AG10803 (cell line): ENCODE data around the gene GALNT15.

ENCODE experiments used
- DNase-seq: peaks from one replicate; pipeline ENCODE4 v3.0.0; 2010; ENCODE audit warnings: low read depth
- H3K4me3 ChIP-seq: 2 replicates; pipeline ENCODE4 v1.5.1; 2011; ENCODE audit warnings: mild to moderate bottlenecking, low read length, control low read depth
- TF ChIP-seq, protein P1 (sequence below): conservative IDR thresholded peaks from 2 replicates; pipeline ENCODE4 v1.5.1; 2011; ENCODE audit warnings: mild to moderate bottlenecking, low read length, control low read depth, inconsistent platforms

The GALNT15 gene

GRCh38 chr3:16179261-16179660 lies 4.8 kb downstream of the GALNT15 start:
- no peak for DNase-seq
- H3K4me3 ChIP-seq = no peak overlapping the region
- TF ChIP-seq, protein P1, sequence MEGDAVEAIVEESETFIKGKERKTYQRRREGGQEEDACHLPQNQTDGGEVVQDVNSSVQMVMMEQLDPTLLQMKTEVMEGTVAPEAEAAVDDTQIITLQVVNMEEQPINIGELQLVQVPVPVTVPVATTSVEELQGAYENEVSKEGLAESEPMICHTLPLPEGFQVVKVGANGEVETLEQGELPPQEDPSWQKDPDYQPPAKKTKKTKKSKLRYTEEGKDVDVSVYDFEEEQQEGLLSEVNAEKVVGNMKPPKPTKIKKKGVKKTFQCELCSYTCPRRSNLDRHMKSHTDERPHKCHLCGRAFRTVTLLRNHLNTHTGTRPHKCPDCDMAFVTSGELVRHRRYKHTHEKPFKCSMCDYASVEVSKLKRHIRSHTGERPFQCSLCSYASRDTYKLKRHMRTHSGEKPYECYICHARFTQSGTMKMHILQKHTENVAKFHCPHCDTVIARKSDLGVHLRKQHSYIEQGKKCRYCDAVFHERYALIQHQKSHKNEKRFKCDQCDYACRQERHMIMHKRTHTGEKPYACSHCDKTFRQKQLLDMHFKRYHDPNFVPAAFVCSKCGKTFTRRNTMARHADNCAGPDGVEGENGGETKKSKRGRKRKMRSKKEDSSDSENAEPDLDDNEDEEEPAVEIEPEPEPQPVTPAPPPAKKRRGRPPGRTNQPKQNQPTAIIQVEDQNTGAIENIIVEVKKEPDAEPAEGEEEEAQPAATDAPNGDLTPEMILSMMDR = no peak

DNA sequence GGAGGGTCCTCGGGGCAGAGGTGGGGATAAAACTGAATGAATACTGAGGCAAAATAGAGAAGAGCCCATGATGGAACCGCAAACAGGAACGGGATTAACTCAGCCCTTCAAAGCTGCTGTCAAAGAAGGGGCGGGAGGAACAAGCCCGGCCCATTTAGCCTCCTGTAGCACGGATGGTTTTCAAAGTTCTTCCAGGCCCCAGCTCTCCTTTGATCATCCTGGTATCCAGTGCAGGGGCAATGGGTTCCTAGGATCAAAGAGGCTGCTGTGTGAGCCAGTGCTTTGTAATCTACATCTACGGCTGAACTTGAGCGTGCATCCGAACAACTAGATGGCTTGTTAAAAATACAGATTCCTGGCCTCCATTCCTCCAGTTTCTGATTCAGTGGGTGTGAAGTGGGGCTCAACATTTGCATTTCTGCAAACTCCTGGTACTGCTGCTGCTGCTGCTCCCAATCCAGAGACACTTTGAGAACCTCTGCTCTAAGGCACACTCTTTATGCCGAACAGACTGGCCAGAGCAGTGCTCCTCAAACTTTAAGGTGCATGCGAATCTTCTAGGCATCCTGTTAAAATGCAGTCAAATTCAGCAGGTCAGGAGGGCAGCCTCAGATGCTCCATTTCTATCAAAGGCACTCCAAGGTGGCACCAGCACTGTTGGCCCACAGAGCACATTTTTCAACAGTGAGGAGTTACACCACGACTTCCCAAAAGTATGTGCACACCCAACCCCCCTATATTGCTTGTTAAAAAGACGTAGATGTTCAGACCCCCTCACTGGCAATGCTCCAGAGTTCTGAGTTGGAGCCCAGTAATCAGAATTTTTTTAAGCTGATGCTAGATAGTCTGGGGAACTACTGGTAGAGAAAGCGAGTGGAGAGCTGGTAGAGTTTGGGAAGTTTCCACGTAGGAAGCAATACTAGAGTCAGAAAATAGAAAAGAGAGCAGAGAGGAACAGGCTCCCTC lies 5.6 kb downstream of the GALNT15 start:
- TF ChIP-seq, protein P1 = no peak
- no peak overlapping the region for H3K4me3 ChIP-seq
- DNase-seq = peak; percentile 86

DNA sequence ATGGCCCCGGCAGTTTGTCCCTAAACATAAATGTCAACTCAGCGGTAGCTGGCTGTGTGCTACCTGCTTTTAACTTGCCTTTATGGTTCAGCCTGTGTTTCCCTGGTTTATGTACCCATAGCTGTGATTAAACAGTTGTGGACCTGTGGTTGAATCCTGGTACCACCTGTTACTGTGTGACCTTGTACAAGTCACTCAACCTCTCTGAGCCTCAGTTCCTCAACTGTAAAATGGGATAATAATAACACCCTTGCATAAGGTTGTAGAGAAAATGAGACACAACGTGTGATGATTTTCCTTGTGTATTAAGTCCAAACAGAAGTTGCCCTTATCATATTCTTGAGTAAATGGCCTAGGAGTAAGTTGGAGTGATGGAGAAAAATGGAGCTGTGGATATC lies 6.3 kb downstream of the GALNT15 start:
- TF ChIP-seq, protein P1 = no peak
- no peak for DNase-seq
- no peak overlapping the region for H3K4me3 ChIP-seq

GRCh38 chr3:16181361-16181760 lies 6.9 kb downstream of the GALNT15 start:
- DNase-seq = peak; percentile 79
- H3K4me3 ChIP-seq = no peak overlapping the region
- TF ChIP-seq, protein P1 = no peak

GRCh38 chr3:16182183-16182582 lies 7.7 kb downstream of the GALNT15 start:
- TF ChIP-seq, protein P1 = no peak
- DNase-seq = no peak
- no peak overlapping the region for H3K4me3 ChIP-seq

GRCh38 chr3:16182612-16183011 lies 8.1 kb downstream of the GALNT15 start:
- TF ChIP-seq, protein P1 = no peak
- H3K4me3 ChIP-seq = no peak overlapping the region
- no peak for DNase-seq

GRCh38 chr3:16183082-16183481 lies 8.6 kb downstream of the GALNT15 start:
- H3K4me3 ChIP-seq = no peak overlapping the region
- TF ChIP-seq, protein P1 = no peak
- DNase-seq = no peak
